Activated naive CD4-positive, alpha-beta T cell treated with anti-CD3 and anti-CD28 coated beads, Interleukin-2, amount 50 U/mL, for 72 hours (primary cell): ENCODE measurements around the gene PSMB7. TPM values are rescaled to one million over a fixed set of nuclear protein-coding genes. Genes with fewer than 3 reads are reported as not detected.

Source experiments
- ATAC-seq, 2 donors: fragments of 150-1000 bp; cut with Tn5 transposase; 2 replicates each; pipeline ENCODE4 v1.10.0; 2021; ENCODE audit warnings: mild to moderate bottlenecking in 2 of 2, moderate library complexity in 2 of 2
- DNase-seq, 2 donors: peaks; one replicate each; pipeline ENCODE4 v3.0.0; 2021 to 2022; ENCODE audit warnings: low spot score in 2 of 2
- H3K27ac Mint-ChIP-seq, 2 donors: one replicate each; pipeline ENCODE4 v1.8.0; 2022; ENCODE audit warnings: mild to moderate bottlenecking in 2 of 2, mixed read lengths in 2 of 2
- H3K36me3 Mint-ChIP-seq, 2 donors: one replicate each; pipeline ENCODE4 v1.8.0; 2022; ENCODE audit warnings: mixed read lengths in 2 of 2
- H3K9me3 Mint-ChIP-seq, 2 donors: one replicate each; pipeline ENCODE4 v1.8.0; 2022; ENCODE audit warnings: mixed read lengths in 2 of 2
- total RNA-seq, 2 donors: library from RNA; stranded (reverse); gene quantifications; one replicate each; pipeline ENCODE4 v1.2.3, GENCODE V29; 2022

PSMB7 gene
- total RNA-seq, 2 donors from 2014 or later: 158 to 167 TPM

DNA sequence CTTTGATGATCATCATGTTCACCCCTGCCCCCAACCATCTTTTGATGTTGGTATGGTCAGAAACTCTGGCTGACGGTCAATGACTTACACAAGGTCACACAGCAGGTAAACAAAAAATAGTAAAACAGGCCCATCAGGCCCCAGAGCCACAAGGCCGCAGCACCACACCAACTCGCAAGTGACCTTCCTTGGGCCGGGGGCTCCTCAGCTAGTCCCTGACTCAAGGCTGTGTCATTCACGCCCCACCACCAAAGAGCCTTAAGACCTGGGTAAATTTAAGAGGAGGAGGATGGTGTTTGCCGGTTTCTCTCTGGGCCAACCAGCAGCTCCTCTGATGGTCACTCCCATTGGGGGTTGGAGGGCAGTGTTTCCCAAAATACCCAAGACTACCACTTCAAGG, 55.8 kb downstream of the PSMB7 start:
- DNase-seq (no peak), ATAC-seq (no peak)
- Mint-ChIP-seq H3K9me3 (no peaks in the 10 kb centered on the region), H3K36me3 (no peaks in the 10 kb centered on the region), H3K27ac (peak overlapping the region in 1 of 2 donors; percentile 6)

- Mint-ChIP-seq H3K9me3 (no peaks in the 10 kb centered on the region), H3K27ac (no peak overlapping the region), H3K36me3 (no peaks in the 10 kb centered on the region)
- DNase-seq (no peak), ATAC-seq (no peak)
These were observed 56.6 kb downstream of the PSMB7 start for GRCh38 chr9:124358631-124359030.

DNA sequence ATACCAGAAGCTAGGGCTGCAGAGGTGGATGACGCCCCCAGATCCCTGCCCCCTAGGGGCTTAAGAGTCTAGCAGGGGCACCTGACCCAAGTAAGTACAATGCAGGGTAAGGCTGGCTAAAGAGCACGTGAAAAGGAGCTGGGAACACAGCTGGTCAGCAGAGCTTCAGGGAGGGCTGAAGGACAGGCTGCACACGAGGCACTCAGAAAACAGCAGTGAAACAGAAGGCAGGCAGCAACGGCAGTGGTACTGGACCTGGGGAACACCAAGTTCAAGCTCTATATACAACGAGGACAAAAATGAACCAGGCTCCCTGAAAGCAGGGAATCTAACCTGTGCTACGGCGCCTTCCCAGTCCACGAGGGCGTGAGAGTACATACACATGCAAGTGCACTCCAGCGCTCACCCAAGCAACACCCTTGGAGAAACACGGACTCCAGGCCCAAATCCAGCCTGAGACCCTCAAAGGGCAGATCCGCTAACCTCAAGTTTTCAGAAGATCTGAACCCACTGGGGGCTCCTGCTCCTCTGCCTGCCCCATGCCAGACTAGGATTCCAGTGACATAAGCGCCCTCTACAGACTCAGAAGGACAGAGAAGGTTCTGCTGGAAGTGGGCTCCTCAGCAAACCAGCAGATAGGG, 57.4 kb downstream of the PSMB7 start:
- ATAC-seq (no peak), DNase-seq (no peak)
- Mint-ChIP-seq H3K9me3 (no peaks in the 10 kb centered on the region), H3K27ac (peak overlapping the region in 1 of 2 donors; percentile 51), H3K36me3 (no peaks in the 10 kb centered on the region)

DNA sequence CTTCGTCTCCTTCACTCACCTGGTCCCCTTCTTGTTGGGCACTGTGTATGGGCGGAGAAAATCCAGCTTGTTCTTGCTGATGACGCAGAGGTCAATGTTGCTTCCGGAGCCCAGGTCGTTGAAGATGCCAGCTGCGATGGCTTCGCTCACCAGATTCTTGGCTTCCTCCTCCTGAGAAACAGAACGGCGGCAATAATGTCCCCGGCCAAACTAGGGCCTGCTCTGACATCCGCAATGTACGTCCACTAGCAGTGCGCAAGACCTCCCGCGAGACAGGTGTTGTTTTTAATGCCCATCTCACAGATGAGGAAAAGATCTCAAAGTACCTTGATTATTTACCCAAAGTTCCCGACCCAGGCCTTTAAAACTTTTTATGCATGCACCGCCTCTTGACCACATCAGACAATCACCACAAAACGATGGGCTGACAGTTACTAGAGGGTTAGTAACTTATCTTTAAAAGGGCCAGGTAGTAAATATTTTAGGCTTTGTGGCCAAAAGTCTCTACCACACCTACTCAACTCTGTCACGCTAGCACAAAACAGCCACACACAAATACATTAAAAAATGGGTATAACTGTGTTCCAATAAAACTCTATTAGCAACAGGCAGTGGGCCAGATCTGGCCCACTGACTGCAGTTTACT, 58.4 kb downstream of the PSMB7 start:
- no peak overlapping the region for H3K27ac Mint-ChIP-seq
- no peaks in the 10 kb centered on the region for H3K9me3 Mint-ChIP-seq
- H3K36me3 Mint-ChIP-seq: no peaks in the 10 kb centered on the region
- ATAC-seq (no peak), DNase-seq (no peak)

DNA sequence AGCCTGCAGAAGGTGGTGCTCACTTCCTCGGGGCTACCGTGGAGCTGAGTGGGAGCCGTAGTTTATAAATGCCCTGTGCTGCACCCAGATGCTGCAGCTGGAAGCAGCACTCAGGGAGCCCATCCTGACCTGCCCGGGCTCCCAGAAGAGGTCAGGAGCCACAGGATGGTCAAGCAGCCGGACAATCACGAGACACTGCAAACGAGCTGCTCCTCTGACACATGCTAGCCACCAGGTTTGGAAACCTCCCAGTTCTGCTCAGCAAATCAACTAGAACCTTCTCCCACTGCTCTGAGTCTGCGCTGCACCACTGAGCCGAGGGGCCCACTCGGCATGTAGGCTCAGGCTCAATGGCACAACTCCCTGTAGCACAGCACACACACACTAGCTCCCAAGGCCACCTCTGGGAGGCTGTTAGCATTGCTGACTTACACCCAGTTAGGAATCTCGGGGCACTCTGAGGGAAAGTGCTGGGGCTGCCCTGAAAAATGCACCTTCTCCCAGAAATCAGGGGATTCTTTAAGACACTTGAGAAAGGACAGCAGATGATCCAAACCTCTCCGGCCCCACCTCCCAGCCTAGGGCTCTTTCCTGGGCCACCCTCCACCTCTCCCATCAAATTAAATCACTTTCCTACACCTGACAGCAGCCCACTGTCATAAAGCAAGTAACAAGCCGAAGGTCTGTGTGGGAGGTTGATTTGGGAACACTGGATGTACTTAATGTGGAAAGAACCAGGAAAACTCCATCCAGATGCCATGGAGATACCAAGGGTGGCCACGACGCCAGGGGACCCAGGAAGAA, 59.1 kb downstream of the PSMB7 start:
- Mint-ChIP-seq H3K9me3 (no peaks in the 10 kb centered on the region), H3K36me3 (no peaks in the 10 kb centered on the region), H3K27ac (peak overlapping the region in 1 of 2 donors; percentile 65)
- ATAC-seq (no peak), DNase-seq (no peak)

- Mint-ChIP-seq H3K36me3 (no peaks in the 10 kb centered on the region), H3K27ac (peak overlapping the region; percentile 51 to 65), H3K9me3 (no peaks in the 10 kb centered on the region)
- DNase-seq (no peak), ATAC-seq (no peak)
These were observed 60.0 kb downstream of the PSMB7 start for GRCh38 chr9:124355039-124355940.

DNA sequence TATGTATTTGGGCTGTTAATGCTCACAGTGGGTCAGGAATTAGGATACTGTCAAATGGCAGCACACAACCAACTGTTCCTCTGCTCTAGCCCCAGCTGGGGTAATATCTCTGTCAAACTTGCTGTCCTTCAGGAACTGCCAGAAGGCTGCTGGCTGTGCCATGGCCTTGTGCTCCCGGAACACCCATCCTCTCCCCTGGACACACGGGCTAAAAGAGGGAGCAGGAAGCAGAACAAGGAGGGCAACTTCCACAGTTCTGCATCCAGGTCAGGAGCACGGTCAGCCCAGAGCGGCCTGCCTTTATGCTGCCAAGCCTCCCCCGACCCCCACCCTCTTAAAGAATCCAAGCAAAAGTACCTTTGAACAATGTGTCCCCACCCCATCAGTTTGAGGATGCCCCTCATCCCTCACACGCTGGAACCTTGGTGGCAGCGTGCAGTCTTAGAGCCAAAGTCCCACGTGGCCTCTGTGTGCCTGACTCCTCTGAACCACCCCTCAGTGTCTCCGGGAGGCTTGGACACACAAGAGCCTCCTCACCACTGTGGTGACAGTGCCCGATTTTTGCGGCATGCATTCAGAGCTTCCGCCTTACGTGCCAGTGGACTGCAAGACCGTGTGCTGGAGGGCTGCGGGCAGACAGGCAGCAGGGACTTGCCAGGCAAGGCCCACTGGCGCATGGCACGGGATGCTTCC, 60.8 kb downstream of the PSMB7 start:
- DNase-seq (no peak), ATAC-seq (no peak)
- Mint-ChIP-seq H3K9me3 (no peaks in the 10 kb centered on the region), H3K36me3 (no peaks in the 10 kb centered on the region), H3K27ac (peak overlapping the region in 1 of 2 donors; percentile 51)

GRCh38 chr9:124353811-124354274, 61.4 kb downstream of the PSMB7 start:
- no peaks in the 10 kb centered on the region for H3K36me3 Mint-ChIP-seq
- ATAC-seq (no peak), DNase-seq (no peak)
- no peaks in the 10 kb centered on the region for H3K9me3 Mint-ChIP-seq
- H3K27ac Mint-ChIP-seq: peak overlapping the region in 1 of 2 donors; percentile 88

DNA sequence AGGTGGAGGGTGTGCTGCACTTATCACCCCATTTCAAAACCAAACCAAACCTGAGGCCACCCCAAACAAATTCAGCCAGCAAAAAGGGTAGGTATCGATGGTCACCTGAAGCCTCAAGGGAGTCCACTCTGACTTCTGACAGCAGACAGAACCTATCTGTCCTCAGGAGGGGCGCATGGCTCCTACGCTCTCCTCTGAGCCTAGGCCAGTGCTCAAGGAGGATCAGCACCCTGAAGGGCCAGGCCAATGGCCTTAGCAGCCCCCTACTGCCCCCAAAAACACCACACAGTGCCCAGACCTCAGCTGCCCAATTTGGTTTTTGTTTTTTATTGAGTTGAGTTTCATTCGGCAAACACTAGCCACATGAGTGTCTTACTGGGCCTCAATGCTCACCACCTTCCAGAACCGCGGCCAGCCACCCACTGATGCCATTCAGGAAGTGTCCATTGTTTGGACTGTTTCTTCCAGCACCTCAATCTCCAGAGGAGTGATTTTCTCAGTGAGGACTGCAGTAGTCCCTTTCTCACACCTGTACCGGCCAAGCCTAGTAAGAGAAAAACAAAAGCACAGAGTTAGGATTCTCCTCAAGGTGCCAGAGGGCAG, 62.0 kb downstream of the PSMB7 start:
- ATAC-seq (no peak), DNase-seq (no peak)
- H3K36me3 Mint-ChIP-seq: no peaks in the 10 kb centered on the region
- H3K27ac Mint-ChIP-seq: peak overlapping the region in 1 of 2 donors; percentile 9
- no peaks in the 10 kb centered on the region for H3K9me3 Mint-ChIP-seq

DNA sequence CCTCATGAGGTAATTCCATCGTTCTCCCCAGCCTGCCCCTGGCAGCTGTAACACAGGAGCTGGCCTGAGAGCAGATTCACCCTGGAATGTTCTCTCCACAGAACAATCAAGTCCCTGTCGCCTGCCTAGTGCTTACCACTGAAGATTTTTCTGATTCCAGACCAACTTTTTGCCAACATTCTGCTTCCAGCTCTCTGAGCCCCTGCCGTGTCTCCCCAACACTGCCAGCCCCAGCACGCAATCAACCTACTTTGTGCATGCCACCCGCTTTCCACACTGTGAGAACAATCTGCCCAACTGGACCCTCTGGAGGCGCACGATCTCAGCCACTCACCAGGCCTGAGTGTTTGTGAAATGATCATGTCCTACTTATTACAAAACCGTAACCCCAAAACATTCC, 62.6 kb downstream of the PSMB7 start:
- ATAC-seq (no peak), DNase-seq (no peak)
- Mint-ChIP-seq H3K27ac (peak overlapping the region; percentile 18 to 23), H3K36me3 (no peaks in the 10 kb centered on the region), H3K9me3 (no peaks in the 10 kb centered on the region)

- no peaks in the 10 kb centered on the region for H3K36me3 Mint-ChIP-seq
- no peak for DNase-seq
- no peak for ATAC-seq
- H3K27ac Mint-ChIP-seq: peak overlapping the region in 1 of 2 donors; percentile 18
- no peaks in the 10 kb centered on the region for H3K9me3 Mint-ChIP-seq
These were observed 63.4 kb downstream of the PSMB7 start for GRCh38 chr9:124351672-124352468.

DNA sequence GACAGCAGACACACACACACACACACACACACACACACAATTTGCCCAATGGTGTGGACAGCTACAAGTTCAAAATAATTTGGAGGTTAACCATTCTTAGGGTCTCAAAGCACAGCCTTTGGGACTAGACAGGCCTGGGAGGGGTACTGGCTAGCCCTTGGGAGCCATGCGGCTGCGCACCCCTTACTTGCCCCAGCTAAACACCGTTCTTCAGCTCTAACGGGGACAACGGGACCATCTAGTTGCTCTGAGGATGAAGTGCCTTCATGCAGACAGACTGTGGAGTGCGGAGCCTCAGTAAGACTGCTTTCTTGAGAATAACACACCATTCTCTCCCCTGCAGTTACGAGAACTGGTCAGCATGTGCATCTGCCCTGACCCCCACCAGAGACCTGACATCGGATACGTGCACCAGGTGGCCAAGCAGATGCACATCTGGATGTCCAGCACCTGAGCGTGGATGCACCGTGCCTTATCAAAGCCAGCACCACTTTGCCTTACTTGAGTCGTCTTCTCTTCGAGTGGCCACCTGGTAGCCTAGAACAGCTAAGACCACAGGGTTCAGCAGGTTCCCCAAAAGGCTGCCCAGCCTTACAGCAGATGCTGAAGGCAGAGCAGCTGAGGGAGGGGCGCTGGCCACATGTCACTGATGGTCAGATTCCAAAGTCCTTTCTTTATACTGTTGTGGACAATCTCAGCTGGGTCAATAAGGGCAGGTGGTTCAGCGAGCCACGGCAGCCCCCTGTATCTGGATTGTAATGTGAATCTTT, 64.6 kb downstream of the PSMB7 start:
- no peaks in the 10 kb centered on the region for H3K9me3 Mint-ChIP-seq

GRCh38 chr9:124349675-124350493, 65.4 kb downstream of the PSMB7 start:
- Mint-ChIP-seq H3K9me3 (no peaks in the 10 kb centered on the region), H3K36me3 (no peaks in the 10 kb centered on the region), H3K27ac (no peak overlapping the region)
- DNase-seq (no peak), ATAC-seq (no peak)

More for the DNA sequence above, 64.6 kb downstream of the PSMB7 start:
- Mint-ChIP-seq H3K27ac (peak overlapping the region in 1 of 2 donors; percentile 23), H3K36me3 (no peaks in the 10 kb centered on the region)
- ATAC-seq: no peak
- DNase-seq: no peak

DNA sequence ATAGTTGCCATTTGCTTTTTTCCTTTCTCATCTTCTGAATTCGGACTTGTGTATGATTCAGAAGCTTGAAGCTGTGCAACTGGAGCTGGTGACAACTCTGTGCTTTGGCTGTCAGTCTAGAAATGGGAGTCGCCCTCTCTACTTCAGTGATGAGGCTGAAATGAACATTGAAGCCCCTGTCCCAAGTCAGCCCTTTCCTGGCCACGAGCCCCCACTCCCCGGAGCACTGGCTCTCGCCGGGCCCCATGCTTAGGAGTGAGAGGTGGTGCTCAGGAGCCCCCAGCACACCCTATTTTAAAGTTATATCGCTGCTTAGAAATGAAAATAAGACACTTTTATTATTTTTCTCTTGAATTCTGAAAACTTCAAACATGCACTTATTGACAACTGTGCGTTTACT, 66.0 kb downstream of the PSMB7 start:
- Mint-ChIP-seq H3K36me3 (no peaks in the 10 kb centered on the region), H3K27ac (no peak overlapping the region), H3K9me3 (no peaks in the 10 kb centered on the region)
- DNase-seq: no peak
- no peak for ATAC-seq
